ENCODE measurements around the gene CFAP221.

DNA sequence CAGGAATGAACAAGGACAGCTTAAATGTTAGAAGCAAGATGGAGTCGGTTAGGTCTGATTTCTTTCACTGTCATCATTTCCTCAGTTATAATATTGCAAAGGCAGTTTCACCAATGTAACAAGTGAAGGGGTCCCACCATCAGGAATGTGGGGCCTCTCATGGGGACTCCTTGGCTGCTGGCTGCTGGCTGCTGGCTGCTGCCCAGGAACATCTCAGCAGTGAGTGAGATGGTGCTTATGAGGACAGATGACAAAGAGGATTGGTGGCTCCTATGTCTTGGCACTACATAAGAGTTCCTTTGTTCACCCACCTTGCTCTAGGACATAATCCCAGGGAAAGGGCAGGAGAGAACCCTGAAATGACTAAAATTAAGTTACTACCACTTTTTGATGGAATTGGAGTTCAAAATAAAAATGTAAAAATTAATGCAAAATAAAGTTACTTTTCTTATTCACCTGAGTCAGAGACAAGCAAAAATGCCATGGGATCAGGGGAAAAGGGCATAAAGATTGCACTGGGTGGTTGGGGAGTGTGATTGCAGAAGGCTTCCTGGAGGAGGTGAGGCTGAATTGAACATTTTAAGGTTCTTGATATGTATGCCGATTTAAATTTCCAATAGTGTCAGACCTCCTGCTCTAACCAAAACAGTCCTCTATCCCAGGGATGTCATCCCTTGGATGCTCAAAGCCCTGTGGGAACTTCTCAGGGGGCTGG lies 158.1 kb downstream of the CFAP221 start:
- TF ChIP-seq, protein P1, sequence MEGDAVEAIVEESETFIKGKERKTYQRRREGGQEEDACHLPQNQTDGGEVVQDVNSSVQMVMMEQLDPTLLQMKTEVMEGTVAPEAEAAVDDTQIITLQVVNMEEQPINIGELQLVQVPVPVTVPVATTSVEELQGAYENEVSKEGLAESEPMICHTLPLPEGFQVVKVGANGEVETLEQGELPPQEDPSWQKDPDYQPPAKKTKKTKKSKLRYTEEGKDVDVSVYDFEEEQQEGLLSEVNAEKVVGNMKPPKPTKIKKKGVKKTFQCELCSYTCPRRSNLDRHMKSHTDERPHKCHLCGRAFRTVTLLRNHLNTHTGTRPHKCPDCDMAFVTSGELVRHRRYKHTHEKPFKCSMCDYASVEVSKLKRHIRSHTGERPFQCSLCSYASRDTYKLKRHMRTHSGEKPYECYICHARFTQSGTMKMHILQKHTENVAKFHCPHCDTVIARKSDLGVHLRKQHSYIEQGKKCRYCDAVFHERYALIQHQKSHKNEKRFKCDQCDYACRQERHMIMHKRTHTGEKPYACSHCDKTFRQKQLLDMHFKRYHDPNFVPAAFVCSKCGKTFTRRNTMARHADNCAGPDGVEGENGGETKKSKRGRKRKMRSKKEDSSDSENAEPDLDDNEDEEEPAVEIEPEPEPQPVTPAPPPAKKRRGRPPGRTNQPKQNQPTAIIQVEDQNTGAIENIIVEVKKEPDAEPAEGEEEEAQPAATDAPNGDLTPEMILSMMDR (conservative IDR thresholded peaks at IDR 0.05; ENCODE audit: low read length) = no peak
- no peak for TF ChIP-seq EZH2phosphoT487 (IDR thresholded peaks at IDR 0.05; ENCODE audit: borderline replicate concordance, low read depth, low read length)
